Measurements from ENCODE around the gene PSMB4.
"Not testable (repeated sequence)": the region's sequence is repeated elsewhere in the genome, so short reads cannot be mapped to it uniquely, and the experiment has no call there.

Gene PSMB4

DNA sequence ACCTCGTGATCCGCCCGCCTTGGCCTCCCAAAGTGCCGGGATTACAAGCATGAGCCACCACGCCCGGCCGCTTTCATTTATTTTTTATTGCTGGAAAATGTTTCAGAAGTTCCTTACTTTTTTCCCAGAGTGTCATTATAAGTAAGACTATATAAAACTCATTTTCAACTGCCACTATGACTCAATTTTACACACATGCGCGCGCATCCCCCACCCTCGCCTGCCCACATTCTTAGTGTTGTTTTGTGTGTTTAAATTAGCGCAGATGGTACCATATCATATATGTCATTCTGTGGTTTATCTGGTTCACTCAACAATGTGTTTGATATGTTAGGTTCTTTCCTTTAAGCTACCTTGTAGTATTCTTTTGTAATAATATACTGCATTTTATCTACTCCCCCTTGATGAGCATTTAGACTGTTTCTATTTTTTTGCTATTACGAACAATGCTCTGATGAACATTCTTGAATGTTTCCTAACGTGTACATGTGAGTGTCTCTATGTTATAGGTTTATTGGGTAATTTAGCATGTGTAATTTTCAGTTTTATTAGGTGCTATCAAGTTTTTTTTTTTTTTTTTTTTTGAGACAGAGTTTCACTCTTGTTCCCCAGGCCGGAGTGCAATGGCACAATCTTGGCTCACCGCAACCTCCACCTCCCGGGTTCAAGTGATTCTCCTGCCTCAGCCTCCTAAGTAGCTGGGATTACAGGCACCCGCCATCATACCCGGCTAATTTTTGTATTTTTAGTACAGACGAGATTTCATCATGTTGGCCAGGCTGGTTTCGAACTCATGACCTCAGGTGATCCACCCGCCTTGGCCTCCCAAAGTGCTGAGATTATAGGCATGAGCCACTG, 8.9 kb upstream of the PSMB4 start:
- not testable (repeated sequence) for DNase-seq

DNA sequence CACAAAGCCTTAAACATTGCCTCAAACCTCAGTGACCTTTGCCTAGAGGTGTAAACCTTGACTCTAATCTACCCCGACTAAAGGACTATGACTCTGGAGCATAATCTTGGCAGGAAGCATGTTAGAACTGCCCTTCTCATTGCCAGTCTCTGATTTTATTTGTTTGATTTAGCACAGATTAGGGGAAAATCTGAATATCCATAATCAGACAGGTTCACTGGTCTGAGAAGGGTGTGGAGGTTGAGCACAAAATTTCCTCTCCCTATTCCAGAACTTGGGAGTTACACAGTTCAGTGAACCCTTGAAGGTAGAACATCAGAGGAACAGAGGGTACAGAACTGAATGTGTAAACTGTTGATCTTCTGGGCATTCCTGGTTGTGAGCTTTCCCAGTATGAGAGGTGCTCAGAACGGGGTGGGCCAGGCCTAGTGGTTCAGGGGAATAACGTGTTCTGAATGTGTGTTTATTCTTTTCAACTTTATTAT, 8.3 kb upstream of the PSMB4 start:
- no peak for DNase-seq

- DNase-seq, result no peak
Measured at GRCh38 chr1:151393583-151393982, 5.8 kb upstream of the PSMB4 start.

DNA sequence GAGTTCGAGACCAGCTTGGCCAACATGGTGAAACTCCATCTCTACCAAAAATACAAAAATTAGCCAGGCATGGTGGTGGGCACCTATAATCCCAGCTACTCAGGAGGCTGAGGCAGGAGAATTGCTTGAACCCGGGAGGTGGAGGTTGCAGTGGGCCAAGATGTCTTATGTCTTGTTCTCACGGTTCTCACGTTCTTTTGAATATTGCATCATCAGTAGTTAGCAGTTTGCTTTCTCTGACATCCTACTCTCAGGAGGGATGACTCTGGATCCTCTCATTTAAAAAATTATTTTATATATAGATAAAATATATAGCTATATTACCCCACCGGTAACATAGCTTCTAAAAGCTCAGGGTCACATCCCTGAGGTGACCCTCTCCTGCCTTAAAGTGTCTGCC, 3.1 kb upstream of the PSMB4 start:
- DNase-seq, result not testable (repeated sequence)

DNA sequence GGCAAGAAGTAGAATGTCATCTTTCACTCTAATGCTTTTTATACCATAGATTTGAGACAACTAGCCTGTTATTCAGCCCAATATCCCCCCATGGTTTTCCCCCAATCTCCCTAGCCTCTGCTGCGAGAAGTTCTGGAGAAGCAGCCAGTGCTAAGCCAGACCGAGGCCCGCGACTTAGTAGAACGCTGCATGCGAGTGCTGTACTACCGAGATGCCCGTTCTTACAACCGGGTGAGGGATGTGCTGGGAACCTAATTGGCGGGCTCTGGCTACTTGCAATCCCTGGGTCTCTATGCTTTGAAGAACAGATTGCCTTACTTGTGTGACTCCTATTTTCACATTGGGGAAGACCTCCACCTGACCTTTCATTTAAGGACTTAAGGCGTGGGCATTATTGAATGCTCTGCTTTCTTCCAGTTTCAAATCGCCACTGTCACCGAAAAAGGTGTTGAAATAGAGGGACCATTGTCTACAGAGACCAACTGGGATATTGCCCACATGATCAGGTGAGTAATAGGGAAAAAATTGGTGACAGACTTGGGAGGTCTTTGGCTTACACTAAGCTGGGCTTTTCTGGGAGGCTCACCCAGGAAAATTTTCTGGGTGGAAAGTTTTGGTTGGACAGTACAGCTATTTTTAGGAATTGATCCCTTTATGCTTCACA, 1.9 kb downstream of the PSMB4 start:
- DNase-seq, result no peak

DNA sequence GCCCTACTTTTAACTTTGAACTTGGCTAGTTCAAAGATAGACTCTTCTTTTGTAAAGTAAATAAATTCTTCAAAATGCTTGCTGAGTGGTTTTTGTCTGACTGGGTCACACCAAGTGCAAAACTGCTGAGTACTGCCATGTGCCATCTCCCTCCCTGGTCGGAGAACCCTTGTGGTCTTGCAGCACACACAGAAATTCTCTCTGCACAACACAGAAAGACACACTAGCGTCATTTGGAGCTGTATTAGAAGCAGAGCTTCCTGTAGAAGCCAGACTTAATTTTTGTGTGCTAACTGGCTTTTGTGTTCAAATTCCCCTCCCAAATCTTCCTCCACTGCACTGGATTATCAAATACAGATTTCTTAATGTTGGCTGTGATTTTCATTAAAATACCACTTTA, 2.5 kb downstream of the PSMB4 start:
- no peak for DNase-seq

DNA sequence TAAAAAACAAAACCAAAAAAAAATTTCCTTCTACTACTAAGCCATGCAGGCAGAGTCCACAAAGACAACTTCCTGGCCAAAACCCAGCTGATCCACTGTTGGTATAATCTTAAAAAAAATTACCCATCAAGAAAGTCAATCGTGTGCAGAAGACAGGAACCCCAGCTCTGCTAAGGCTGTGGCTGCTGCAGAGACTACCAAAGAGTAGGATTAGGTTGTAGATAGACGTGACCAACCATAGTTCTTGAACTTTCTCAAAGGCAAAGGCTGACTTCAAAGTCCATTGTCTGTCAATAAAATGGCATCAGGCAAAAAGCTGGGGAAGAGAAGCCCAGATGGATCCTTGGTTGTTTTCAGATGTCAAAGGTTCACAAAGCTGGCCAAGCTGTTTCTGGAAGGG, 3.4 kb downstream of the PSMB4 start:
- DNase-seq, result no peak

- DNase-seq, result no peak
Measured at GRCh38 chr1:151403612-151404011, 4.2 kb downstream of the PSMB4 start.

DNA sequence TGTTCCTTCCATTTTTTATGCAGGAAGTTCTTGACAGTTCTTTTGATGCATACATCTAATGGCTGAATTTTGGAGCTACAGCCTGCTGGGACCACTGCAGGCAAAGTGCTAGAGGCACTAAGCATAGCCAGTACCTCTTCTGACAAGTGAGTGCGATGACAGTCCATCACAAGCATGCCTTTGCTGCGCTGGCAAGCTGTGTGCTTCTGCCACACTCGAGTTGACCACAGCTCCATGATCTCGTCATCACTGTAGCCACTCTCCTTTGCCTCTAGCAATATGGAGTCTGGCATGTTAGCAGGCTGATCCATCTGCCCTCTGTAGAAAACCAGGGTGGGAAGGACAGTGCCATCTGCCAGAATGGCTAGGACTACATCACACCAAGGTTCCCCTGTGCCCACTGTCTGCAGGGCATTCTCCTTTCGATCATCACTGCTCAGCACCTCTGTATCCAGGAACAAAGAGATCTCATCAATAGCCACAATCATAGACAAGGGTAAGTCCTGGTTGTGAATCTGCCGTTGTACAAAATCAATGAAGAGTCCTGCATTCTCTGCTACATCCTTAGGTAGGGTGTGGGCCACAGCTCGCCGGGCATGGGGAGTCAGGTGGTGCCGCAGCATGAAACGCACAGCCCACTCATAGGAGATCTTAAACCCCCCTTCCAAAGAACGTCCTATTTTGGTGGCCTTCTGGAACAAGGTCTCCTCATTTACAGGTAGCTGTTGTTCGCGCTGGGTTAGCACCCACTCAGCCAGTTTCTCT, 6.0 kb downstream of the PSMB4 start:
- no peak for DNase-seq

GRCh38 chr1:151406176-151406575, 6.8 kb downstream of the PSMB4 start:
- DNase-seq, result no peak

- DNase-seq, result no peak
Measured at GRCh38 chr1:151407304-151407703, 7.9 kb downstream of the PSMB4 start.

- no peak for DNase-seq
Measured at GRCh38 chr1:151408891-151409290, 9.5 kb downstream of the PSMB4 start.

- DNase-seq, result no peak
Measured at GRCh38 chr1:151411884-151412283, 12.5 kb downstream of the PSMB4 start.

DNA sequence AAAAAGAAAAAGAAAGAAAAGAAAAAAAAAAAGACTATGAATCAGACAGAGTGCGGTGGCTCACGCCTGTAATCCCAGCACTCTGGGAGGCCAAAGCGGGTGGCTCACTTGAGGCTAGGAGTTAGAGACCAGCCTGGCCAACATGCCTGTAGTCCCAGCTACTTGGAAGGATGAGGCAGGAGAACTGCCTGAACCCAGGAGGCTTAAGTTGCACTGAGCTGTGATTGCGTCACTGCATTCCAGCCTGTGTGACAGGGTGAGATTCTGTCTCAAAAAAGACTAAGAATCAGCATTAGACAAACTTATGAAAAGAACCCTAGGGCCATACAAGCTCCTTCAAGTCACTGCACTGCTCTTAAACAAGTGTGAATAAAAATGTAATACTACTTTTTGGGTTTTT, 16.9 kb downstream of the PSMB4 start:
- no peak for DNase-seq

GRCh38 chr1:151418081-151418480, 18.7 kb downstream of the PSMB4 start:
- DNase-seq, result no peak

- DNase-seq, result no peak
Measured at GRCh38 chr1:151419819-151420218, 20.4 kb downstream of the PSMB4 start.

DNA sequence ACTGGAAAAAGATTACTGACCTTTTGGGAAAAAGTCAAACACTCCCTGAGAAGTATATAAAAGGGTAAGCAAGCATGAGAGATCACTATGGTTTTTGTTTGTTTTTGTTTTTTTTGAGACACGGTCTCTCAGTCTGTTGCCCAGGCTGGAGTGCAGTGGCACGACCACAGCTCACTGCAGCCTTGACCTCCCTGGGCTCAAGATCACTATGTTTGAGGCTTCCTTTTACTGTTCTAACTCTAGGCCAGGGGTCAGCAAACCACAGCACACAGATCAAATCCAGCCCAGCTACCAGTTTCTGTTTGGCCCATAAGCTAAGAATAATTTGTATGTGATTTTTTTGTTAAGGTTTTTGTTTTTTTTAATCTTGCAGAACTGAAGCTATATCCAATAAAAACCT, 25.7 kb downstream of the PSMB4 start:
- DNase-seq, result no peak

DNA sequence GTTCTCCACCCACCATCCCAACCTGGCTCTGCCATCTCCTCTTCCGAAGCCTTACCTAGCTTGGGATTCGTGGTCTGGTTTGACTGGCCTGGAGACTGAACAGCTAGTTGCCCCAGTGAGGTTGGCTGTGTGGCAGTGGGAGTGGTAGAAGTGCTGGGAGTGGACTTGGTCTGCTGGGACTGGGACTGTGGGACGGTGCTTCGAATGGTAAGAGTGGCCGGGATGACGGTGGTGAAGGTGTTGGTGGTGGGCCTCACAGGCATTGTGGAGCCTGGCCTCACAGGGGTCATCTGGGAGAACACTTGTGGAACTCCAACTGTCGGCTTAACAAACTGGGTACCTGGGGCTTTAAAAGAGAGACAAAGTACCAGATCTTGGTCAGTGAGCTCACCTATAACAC, 28.7 kb downstream of the PSMB4 start:
- no peak for DNase-seq

DNA sequence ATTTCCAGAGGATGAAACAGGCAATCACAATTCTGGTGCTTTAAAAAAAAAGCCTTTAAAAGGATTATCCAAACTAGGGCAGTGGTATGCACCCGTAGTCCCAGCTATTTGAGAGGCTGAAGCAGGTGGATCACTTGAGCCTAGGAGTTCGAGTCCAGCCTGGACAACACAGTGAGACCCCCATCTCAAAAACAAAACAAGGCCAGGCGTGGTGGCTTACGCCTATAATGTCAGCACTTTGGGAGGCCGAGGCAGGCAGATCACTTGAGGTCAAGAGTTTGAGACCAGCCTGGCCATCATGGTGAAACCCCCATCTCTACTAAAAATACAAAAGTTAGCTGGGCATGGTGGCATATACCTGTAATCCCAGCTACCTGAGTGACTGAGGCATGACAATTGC, 34.5 kb downstream of the PSMB4 start:
- not testable (repeated sequence) for DNase-seq

- no peak for DNase-seq
Measured at GRCh38 chr1:151435174-151435573, 35.8 kb downstream of the PSMB4 start.

DNA sequence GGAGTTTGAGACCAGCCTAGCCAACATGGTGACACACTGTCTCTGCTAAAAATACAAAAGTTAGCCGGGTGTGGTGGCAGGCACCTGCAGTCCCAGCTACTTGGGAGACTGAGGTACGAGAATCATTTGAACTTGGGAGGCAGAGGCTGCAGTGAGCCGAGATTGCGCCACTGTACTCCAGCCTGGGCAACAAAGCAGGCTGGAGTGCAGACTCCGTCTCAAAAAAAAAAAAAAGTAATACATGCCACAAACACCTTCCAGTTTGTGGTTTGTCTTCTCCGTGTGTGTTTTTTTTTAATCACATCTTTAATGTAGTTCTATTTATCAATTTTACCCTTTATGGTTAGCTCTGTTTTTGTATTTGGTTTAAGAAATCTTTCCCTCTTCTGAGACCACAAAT, 37.6 kb downstream of the PSMB4 start:
- DNase-seq, result no peak

DNA sequence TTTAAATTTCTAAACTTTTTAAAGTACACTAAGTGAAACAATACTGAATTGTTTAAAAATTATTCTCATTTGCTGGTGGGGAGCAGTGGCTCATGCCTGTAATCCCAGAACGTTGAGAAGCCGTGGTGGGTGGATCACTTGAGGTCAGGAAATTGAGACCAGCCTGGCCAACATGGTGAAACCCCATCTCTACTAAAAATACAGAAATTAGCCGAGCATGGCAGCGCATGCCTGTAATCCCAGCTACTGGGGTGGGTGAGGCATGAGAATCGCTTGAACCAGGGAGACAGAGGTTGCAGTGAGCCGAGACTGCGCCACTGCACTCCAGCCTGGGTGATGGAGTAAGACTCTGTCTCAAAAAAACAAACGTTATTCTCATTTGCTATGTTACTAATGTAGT, 38.0 kb downstream of the PSMB4 start:
- DNase-seq, result not testable (repeated sequence)

Data from NCI-H2029 (cell line).